ENCODE measurements around the gene ZNF180. TPM values are rescaled to one million over a fixed set of nuclear protein-coding genes. Genes with fewer than 3 reads are reported as not detected.
A peak's percentile ranks its signal among the peaks of the same experiment; 100 is the strongest.

Gene ZNF180
- total RNA-seq, result 3.9 TPM
- long read RNA-seq, partial matches to known transcripts, result 0 of 4 reads
- long read RNA-seq, other reads (novel, unspliced or antisense), result 0 of 4 reads

DNA sequence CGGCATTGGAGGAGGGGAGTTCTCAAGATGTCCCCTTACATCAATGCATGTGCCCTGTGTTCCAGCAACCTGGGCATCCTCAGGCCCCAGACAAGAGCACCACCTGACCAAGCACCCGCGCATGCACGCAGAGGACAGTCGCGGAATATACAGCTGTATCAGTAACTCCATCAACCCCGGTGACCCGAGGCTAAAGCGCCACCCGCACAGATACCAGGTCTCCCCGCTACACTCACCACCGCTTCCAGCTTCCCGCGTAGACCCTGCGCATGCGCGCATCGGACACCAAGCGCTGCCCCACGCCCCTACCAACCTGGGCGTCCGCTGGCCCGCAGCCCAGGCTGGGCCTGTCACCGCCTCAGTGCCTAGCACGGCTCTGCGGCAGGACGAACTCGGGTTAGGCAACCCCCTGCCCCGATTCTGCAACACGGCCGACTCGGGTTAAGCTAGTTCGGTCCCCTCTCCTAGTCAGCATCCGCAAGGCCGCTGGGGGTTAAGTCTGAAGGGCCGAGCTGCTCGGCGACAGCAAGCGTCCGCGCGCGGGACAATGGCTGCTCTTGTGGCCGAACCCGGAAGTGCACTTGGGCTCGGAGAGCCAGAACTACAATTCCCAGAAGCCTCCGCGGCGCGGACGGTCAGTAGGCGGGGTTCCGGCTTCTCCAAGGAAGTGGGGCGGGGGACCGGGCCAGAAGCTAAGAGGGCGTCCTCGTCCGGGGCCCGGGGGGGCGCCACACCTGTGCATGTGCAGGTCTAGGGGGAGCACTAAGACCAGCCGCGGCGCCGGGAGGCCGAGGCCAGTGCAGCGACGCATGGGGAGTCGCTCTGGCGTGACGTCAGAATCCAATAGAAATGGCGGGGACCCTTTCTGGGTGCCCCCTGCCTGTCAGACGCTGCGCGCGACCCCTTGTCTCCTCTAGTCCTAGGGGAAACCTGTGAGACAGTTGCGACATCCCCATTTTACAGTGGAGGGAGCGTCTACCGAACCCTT, at the start of gene ZNF180:
TSS of gene ZNF180 (minus strand) at position 561 of the 988 bp plus-strand sequence. CDS start 3,188 bp downstream, outside the sequence.
- peak; percentile 98 for DNase-seq (ENCODE audit: low spot score)

DNA sequence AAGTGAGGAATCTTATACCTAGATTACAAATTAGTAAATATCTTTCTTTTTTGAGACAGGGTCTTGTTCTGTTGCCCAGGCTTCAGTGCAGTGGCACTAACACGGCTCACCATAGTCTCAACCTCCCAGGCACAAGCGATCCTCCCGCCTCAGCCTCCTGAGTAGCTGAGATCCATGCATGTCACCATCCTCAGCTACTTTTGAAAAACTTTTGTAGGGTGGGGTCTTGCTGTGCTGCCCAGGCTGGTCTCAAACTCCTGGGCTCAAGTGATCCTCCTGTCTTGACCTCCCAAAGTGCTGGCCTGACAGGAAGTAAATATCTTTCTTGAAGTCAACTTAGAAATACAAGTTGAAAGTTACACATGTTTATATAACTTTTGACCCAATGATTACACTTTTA, 49.2 kb upstream of the ZNF180 start:
- DNase-seq (ENCODE audit: low spot score), result no peak

DNA sequence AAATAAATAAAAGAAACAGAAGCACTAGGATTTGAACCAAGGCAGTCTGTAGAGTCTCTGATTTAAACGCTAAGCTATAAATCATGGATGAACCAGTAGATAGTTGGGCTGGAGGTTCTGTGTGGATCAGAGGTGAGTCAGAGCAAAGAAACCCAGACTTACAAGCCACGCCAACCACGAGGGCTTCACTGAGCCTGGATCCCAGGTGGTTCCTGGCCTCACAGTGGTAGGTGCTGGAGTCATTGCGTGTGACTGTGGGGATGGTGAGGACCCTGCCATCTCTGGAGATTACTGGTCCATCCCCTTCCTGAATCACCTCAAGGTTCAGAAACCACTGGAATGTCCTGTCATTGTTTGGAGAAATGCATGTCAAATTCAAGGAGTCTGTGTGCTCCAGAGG, 48.4 kb upstream of the ZNF180 start:
- no peak for DNase-seq (ENCODE audit: low spot score)

DNA sequence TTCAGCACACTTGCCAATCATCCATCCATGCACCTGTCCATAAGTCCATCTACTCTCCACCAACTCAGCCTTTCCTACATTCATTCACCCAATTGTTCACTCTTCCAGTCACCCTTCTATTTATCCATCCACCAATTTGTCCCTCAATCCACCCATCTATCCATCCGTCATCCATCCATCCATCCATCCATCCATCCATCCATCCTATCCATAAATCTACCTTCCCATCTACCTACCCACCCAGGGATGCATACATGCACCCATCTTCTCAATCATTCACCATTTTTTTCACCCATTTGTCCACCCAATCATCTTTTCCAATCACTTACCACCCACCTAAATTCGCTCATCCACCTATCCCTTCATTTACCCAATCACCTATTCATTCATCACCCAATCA, 43.7 kb upstream of the ZNF180 start:
- DNase-seq (ENCODE audit: low spot score), result no peak

DNA sequence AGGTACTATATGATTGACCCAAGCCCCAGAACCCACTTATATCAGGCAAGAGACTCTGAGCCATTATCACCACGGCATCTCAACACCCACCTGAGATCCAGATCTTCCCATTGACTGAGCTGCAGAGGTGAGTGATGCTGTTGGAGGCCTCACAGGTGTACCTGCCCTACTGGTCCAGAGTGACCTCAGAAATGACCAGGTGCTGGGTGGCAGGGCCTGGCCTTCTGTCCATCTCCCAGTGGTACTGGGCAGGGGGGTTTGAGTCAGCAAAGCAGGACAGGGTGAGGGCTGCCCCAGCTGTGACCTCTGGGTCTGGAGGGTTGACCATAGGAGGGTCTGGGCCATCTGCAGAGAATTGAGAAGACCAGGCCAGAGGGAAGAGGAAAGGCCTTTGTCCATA, 42.3 kb upstream of the ZNF180 start:
- DNase-seq (ENCODE audit: low spot score), result peak; percentile 85

DNA sequence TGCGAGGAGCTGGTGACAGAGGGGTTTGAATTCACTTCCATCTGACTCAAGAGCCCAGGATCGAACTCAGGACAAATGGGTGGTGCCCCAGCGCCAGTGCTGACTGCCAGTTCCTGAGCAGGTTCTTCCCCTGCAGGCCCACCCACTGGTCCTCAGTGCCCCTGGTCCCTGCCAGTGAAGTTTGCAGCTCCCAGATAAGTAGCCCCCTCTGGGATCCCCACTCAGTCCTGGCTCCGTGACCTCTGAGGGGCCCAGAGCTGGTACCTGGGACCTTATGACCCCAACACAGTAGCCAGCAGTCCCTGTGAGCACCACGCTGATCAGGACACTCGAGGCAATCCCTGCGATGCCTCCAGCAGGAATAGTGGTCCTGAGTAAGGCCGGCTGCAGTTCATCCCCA, 40.4 kb upstream of the ZNF180 start:
- DNase-seq (ENCODE audit: low spot score), result peak; percentile 26

DNA sequence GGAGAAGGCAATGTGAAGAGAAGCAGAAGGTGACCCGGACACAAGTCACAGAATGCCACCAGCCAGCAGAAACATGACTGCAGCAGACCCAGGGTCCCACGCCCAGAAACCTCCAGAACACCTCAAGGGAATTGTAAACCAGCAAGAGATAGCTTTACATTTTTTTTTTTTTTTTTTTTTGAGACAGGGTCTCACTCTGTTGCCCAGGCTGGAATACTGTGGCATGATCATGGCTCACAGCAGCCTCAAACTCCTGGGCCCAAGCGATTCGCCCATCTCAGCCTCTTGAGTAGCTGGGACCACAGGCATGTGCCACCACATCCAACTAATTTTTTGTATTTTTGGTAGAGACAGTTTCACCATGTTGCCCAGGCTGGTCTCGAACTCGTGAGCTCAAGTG, 39.7 kb upstream of the ZNF180 start:
- peak; percentile 55 for DNase-seq (ENCODE audit: low spot score)

DNA sequence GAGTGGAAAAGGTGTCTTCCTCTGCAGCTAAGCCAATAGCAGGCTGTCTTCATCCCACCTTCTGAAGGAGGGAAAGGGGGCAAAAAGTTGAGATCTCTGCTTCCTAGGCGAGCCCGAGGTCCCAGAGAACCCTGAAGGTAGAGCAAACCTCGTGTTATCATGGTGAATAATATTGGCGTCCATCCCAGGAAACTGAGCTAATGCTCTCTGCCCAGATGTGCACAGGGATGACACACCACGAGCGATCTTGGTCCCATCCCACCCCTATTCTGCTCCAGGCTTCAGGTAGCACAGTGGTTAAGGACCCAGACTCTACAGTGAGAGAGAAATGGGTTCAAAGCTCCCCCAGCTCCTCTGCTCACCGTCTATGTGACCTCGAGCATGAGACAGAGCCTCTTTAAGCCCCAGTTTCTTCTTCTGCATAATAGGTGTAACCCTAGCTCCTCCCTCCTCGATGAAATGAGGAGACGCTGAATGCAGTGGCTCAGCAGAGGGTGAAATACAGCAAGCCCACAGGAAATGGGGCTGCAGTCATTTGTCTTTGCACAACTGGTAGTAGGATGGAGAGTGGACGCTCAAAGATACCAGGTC, 39.0 kb upstream of the ZNF180 start:
- peak; percentile 22 for DNase-seq (ENCODE audit: low spot score)

DNA sequence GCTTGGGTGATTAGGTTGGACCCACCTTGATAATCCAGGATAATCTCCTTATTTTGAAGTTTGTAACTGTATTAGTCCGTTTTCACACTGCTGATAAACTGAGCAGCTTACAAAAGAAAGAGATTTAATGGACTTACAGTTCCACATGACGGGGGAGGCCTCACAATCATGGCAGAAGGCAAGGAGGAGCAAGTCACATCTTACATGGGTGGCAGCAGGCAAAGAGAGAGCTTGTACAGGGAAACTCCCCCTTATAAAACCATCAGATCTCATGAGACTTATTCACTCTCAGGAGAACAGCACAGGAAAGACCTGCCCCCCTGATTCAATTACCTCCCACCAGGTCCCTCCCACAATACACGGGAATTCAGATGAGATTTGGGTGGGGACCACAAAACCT, 35.0 kb upstream of the ZNF180 start:
- DNase-seq (ENCODE audit: low spot score), result peak; percentile 9

DNA sequence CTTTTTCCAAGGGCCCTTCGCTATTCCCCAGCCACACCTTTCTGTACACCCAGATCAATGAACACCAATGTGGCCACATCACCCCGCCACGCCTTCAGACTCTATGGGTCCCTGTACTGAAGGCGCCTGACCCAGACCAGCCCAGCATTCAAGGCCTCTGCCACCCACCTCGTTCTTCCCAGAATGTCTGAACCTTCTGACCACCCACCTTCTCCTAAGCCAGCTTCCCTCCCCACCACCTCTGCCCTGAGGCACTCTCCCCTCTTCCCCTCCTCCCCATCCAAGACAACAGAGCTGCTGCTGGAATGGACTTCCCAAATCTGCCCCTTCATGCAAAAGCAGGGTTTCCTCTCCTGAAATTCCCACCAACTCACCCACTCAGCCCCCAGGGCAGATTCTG, 32.5 kb upstream of the ZNF180 start:
- DNase-seq (ENCODE audit: low spot score), result no peak

DNA sequence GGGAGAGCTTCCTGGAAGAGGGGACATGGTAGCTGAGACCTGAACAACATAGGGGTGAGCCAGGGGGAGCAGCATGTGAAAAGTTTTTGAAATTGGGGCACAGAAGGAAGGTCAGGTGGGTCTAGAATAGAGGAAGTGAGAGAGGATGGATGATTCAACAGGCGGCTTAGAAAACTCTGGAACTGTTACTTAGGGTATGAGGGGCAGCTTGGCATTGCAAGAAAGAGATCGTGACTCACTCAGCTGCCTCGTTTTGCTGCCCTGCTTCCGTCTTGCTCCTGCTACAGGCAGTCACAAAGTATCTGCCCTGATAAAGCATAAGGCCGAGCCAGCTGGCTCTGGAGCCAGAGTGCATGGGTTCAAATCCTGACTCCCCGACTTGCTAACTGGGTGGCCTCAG, 30.5 kb upstream of the ZNF180 start:
- no peak for DNase-seq (ENCODE audit: low spot score)

DNA sequence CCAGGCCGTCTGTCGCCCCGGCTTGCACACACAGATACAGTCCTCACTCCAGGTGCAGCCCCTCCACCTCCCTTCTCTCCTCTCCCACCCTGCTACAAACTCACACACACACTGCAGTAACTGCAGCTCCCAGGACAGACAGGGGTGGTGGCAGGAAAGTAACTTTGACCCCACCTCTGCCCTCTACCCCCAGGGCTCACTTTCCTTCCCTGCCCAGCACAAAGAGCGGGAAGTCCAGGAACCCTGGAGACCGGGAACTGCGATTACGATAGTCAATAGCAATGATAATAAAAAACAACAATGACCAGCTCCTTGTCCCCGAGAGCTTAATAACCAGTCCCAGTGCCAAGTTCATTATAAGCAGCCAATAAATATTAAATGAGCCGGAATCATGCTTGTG, 29.2 kb upstream of the ZNF180 start, which contains the start of gene CEACAM20:
TSS of gene CEACAM20 (minus strand) at position 140 of the 400 bp plus-strand sequence. CDS start 166 bp downstream, outside the sequence.
- DNase-seq (ENCODE audit: low spot score), result no peak

DNA sequence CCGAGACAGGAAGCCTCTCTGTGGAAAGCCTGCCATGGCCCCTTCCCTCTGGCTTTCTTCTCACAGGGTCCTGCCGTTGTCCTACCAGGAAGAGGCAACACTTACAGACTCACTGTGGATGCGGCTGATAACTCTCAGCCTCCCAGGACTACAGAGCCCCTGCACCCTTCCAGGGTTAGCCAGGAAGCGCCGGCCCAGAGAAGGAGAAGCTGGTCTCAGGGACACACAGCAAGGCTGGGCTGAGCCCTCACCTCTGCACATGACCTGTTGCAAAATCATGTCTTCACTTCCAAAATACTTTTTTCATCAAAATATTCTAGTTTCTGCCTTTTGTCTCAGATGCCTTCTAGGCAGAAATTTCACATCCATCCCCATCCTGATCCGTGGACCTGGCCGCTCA, 27.2 kb upstream of the ZNF180 start:
- no peak for DNase-seq (ENCODE audit: low spot score)

DNA sequence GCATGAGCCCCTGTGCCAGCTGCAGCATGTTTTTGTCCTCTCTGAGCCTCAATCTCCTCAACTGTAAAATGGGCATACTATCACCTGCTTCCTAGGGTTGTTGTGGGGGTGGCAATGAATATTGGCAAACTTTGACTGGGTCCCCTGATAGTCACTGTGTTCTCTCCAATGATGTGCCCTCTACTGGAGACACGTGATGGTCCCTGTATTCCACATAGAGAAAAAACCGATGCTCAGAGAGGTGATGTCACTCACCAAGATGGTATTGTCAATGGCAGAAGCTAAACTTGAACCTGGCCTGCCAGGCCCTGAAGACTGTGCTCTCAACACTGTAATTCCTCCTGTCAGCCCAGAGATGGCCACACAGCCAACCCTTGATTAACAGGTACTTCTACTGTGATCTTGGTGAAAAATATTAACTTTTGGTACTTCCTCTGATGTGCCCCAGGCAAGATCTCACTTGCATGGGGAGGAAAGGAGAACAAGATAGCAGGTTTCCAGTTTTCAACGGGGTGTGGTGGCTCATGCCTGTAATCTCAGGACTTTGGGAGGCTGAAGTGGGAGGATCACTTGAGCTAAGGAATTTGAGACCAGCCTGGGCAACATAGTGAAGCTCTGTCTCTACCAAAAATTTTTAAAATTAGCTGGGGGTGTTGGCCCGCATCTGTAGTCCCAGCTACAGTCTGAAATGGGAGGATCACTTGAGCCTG, 25.6 kb upstream of the ZNF180 start:
- no peak for DNase-seq (ENCODE audit: low spot score)

DNA sequence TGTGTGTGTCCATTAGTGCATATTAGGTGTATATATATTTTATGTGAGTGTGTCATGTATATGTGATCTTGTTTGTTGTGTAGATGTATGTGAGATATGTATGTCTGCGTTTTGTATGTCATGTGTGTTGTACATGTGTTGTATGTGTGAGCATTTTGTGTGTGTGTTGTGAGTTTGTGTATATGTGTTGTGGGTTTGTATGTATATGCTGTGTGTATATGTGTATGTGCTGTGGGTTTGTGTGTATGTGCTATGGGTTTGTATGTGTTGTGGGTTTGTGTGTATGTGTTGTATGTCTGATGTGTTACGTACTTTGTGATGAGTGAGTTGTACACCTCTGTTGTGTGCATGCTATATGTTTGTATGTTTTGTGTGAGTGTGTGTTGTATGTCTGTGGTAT, 21.0 kb upstream of the ZNF180 start:
- no peak for DNase-seq (ENCODE audit: low spot score)

DNA sequence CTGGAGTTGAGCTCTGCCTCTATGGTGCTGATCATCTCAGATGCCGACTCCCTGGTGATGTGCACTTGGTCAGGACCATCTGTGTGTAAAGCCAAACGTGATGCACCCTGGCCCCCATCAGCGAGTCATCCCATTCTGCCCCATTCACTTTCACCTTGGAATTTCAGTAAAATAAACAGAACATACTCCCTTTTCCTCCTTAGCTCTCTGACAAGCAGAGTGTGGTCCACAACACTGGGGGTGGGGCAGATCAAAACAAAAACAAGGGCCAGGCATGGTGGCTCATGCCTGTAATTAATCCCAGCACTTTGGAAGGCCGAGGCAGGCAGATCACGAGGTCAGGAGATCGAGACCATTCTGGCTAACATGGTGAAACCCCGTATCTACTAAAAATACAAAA, 16.8 kb upstream of the ZNF180 start:
- DNase-seq (ENCODE audit: low spot score), result no peak

DNA sequence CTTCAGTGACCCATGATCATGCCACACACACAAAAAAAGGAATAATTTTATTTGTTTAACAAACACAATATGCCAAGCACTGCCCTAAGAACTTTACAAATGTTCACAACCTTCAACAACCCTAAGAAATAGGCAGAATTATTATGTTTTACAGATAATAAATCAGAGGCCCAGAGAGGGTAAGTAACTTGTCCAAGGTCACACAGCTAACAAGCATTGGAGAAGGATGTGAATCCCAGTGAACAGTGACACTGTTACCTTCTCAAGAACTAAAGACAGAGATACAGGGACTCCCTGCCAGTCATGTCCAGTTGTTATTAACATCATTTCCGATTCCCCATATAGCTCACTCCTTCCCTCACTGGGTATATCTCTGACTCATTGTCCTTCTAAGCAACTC, 15.6 kb upstream of the ZNF180 start:
- DNase-seq (ENCODE audit: low spot score), result no peak

DNA sequence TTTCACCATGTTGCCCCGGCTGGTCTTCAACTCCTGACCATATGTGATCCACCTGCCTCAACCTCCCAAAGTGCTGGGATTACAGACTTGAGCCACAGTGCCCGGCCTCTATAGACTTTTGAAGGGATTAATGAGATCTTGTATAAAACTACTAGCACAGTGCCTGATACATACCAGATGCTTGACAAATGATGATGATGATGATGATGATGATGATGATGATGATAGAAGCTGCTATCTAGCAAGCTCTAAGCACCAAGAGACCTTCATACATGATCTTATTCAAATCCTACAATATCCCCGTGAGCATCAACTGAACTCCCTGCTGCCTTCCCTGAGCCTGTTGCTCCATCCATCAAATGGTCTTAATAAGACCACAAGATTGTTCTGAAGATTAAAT, 14.7 kb upstream of the ZNF180 start:
- no peak for DNase-seq (ENCODE audit: low spot score)

DNA sequence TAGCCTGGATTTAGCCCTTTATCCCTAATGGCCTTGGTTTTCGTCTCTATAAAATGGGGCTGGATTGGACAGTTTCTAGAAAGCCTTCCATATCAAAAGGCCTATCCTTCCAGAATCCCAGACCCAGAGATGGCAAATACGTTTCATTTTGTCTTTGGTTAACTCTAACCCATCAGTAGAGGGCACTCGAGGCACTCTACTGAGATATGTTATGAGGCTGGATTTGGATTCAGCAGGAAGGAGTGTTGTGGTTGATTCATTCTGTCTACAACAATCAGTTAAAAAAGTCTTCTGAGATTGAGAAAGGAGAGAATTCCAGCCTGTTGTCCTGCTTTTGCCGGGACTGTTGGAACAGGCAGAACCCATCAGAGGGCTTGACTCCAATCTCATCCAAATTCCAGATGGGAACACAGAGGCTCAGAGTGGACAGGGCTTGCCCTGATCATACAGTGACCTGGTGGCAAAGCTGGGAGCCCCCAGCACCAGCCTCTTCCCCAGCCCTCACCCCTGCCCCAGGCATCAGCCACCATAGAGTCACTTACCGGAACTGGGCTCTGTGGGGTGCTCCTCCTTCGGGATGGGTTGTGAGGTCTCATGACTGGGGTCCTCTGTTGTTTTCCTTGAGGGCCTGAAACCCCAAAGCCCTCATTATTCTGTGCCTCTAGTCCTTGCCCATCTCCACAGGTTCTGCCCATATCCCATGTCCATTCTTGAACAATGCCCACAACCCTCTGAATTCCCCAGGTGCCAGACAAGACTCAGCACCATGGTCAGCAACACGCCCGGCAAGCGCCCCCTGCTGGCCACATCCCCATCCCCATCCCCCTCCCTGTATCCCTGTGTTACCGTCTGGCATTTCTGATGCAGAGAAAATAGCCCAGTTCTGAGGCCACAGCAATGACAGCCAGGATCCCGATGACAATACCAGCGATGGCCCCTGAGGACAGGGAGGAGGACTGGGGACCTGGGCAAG, 12.3 kb upstream of the ZNF180 start:
- DNase-seq (ENCODE audit: low spot score), result no peak

DNA sequence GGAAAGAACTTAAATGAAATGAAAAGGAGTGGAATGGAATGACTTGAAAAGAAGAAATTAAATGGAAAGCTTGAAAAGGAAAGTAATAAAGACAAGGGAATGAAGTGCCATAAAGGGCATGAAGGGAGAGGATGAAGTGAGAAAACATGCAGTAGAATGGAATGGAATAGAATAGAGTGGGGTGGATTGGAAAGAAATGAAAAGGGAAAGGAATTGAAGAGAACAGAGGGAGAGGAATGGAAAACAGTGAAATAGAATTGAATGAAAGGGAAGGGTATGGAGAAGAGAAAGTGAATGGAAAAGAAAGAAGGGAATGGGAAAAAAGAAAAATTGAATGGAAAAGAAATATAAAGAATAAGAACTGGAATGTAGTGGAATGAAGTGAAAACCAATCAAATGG, 9.2 kb upstream of the ZNF180 start:
- no peak for DNase-seq (ENCODE audit: low spot score)

DNA sequence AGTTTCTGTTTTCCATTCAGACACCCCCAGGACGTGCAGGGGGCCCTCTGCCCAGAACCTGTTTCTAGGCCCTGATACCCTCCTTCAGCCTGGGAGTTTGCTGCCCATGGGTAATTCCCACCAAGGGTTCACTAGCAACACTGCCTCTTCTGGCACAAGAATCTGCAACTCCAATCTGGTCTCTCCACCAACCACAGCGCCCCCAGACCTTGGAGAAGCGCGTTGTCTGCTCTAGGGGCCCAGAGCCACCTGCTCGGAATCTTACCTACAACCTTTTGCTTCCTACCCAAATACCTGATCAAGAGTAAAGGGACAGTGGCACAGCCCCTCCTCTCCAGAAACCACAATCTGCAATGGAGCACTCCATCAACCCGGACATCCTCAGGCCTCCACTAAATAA, 763 bp downstream of the ZNF180 start:
- DNase-seq (ENCODE audit: low spot score), result no peak

Data from mesenteric fat pad (tissue), 1 donor.